ENCODE data around the gene VPS39.
"Not testable (repeated sequence)": the region's sequence is repeated elsewhere in the genome, so short reads cannot be mapped to it uniquely, and the experiment has no call there.

DNA sequence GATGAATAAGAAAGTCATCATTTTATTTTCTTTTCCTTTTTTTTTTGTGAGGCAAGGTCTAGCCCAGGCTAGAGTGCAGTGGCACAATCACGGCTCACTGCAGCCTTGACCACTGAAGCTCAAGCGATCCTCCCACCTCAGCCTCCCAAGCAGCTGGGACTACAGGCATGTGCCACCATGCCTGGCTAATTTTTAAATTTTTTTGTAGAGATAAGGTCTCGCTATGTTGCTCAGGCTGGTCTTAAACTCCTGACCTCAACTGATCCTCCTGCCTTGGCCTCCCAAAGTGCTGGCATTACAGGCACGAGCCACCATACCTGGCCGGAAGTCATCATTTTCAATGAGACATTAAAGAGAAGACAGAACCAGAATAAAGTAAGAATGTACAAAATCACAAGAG lies 20.9 kb upstream of the VPS39 start:
- not testable (repeated sequence) for TF ChIP-seq EZH2 (IDR thresholded peaks at IDR 0.05; ENCODE audit: borderline replicate concordance, low read depth, low read length, severe bottlenecking); CTCF (IDR thresholded peaks at IDR 0.05; ENCODE audit: extremely low read depth in 1 of 2, insufficient read depth in 1 of 2, low read depth in 1 of 2, low read length in 2 of 2); POLR2A (IDR thresholded peaks at IDR 0.05; ENCODE audit: low read depth, low read length); MYC (IDR thresholded peaks at IDR 0.05; ENCODE audit: low read depth, low read length); FOS (IDR thresholded peaks at IDR 0.05; ENCODE audit: borderline replicate concordance, insufficient read depth, low read length)
